GM12801 (cell line): ENCODE measurements around the gene SLC25A45.

Experiments used
- CTCF ChIP-seq: IDR thresholded peaks from one replicate; pipeline ENCODE4 v1.5.1; 2011; ENCODE audit warnings: control low read depth; ENCODE audit not compliant: insufficient read length; ENCODE audit errors: extremely low read depth

Gene SLC25A45

DNA sequence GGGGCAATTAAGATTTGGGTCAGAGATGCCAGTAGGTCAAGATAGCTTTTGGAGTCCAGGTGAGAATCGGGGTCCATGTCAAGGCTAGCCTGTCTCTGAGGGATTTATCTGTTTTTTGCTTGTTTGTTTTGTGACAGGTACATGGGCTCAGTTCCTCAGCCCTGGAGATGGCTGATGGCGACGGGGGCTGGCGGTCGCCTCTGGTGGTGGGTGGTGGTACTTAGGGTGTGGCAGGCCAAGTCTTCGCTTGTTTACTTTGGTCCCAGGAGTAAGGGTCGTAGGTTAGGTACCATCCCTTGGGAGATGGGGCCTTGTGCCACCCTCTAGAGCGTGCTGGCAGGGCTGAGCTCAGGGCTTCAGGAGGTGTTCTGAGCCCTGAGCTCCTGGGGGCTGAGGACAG lies 4.7 kb downstream of the SLC25A45 start:
- no peak for TF ChIP-seq CTCF

DNA sequence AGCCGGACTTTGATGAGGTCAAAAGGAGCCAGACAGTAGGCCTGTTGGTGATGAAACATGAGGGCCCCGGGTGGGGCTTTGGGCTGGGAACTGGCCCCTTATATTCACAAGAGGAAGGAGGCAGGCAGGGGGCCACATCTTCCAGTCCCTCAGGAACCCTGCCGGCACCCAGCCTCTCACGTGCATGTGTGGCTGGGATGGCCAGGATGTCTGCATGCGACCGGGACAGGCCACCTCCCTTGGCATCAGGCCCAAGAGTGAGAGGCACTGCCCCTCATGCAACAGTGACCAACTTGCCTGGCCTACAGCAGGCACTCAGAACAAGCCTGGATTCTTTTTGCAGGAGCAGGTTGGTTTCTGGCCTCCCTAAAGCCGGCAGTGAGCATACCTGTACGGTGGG lies 5.4 kb downstream of the SLC25A45 start:
- TF ChIP-seq CTCF, result no peak

DNA sequence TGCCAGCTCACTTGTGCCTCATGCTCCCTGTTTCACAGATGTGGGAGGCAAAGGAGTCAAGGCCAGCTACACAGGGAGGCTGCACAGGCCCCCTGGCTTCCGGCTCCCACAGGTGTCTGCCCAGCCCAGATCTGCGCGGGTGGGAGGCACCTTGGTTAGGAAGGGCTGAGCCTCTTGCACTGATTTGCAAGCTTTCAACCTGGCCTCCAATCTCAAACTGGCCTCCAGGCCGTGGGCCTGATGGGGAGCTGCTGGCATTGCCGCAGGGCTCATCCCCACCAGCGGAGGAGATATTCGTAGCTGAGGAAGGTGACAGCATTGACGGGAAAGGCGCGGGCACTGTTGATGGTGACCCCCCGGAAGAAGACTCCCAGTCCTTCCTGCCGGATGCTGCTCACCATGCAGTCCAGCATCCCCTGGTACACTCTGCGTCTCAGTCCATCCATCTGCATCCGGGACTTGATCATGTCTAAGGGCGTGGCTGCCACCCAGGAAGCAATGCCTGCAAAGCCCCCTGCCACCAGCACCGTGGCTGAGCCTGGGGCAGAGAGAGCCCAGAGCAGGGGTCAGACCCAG lies 6.2 kb downstream of the SLC25A45 start:
- no peak for TF ChIP-seq CTCF

- TF ChIP-seq CTCF, result no peak
These were observed 7.4 kb downstream of the SLC25A45 start for GRCh38 chr11:65375012-65375411.

GRCh38 chr11:65373839-65374580 lies 8.4 kb downstream of the SLC25A45 start:
- no peak for TF ChIP-seq CTCF

DNA sequence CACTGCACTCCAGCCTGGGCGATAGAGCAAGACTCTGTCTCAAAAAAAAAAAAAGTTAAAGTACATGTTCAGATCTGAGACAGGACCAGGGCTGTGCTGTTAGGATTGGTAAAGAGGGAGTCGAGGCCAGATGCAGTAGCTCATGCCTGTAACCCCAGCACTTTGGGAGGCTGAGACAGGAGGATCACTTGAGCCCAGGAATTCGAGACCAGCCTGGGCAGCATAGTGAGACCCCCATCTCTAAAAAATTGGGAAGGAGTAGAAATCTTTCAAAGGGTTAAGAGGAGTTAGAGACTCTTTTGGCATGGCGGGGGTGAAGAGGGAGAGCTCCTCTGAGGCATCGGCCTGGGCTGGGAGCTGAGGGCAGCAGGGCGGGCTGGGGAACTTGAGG lies 11.8 kb downstream of the SLC25A45 start:
- no peak for TF ChIP-seq CTCF

- TF ChIP-seq CTCF, result no peak
These were observed 16.1 kb downstream of the SLC25A45 start for GRCh38 chr11:65366340-65366773.
